Ureter (tissue), 1 donor: Measurements from ENCODE around the gene HERC6. TPM values are rescaled to one million over a fixed set of nuclear protein-coding genes. Genes with fewer than 3 reads are reported as not detected.
"Not testable (repeated sequence)": the region's sequence is repeated elsewhere in the genome, so short reads cannot be mapped to it uniquely, and the experiment has no call there.

Experiments
- DNase-seq: peaks from one replicate; pipeline ENCODE4 v3.0.0-alpha.2; 2020; ENCODE audit warnings: low spot score
- total RNA-seq: library from RNA; stranded (reverse); gene quantifications from one replicate; pipeline ENCODE4 v1.2.4, GENCODE V29; 2023
- donor health status: DM: yes; HTN: yes; CAD: no.

The HERC6 gene
- total RNA-seq, 1 donor from 2014 or later, result 10.1 TPM

- DNase-seq, result no peak
Observed at GRCh38 chr4:88390128-88390527, 11.5 kb downstream of the HERC6 start.

GRCh38 chr4:88391703-88392102, 13.1 kb downstream of the HERC6 start:
- DNase-seq, result no peak

GRCh38 chr4:88396681-88397080, 18.0 kb downstream of the HERC6 start:
- DNase-seq, result no peak

GRCh38 chr4:88398381-88398780, 19.7 kb downstream of the HERC6 start:
- DNase-seq, result no peak

- no peak for DNase-seq
Observed at GRCh38 chr4:88409206-88409605, 30.6 kb downstream of the HERC6 start.

GRCh38 chr4:88409789-88410188, 31.1 kb downstream of the HERC6 start:
- DNase-seq, result no peak

GRCh38 chr4:88411491-88412096, 32.9 kb downstream of the HERC6 start:
- DNase-seq, result no peak

GRCh38 chr4:88413801-88414200, 35.1 kb downstream of the HERC6 start:
- no peak for DNase-seq

GRCh38 chr4:88414755-88415154, 36.1 kb downstream of the HERC6 start:
- DNase-seq, result no peak

- DNase-seq, result no peak
Observed at GRCh38 chr4:88415982-88416381, 37.3 kb downstream of the HERC6 start.

- no peak for DNase-seq
Observed at GRCh38 chr4:88418411-88418810, 39.8 kb downstream of the HERC6 start.

- no peak for DNase-seq
Observed at GRCh38 chr4:88419874-88420273, 41.2 kb downstream of the HERC6 start.

- no peak for DNase-seq
Observed at GRCh38 chr4:88420844-88421243, 42.2 kb downstream of the HERC6 start.

GRCh38 chr4:88422403-88422802, 43.8 kb downstream of the HERC6 start:
- DNase-seq, result no peak

GRCh38 chr4:88429401-88429800, 50.7 kb downstream of the HERC6 start:
- no peak for DNase-seq

- DNase-seq, result no peak
Observed at GRCh38 chr4:88435987-88436693, 57.5 kb downstream of the HERC6 start.

GRCh38 chr4:88437873-88438272, 59.2 kb downstream of the HERC6 start:
- not testable (repeated sequence) for DNase-seq

- DNase-seq, result no peak
Observed at GRCh38 chr4:88439161-88439760, 60.6 kb downstream of the HERC6 start.

- DNase-seq, result no peak
Observed at GRCh38 chr4:88440146-88440545, 61.5 kb downstream of the HERC6 start.

- DNase-seq, result no peak
Observed at GRCh38 chr4:88441696-88442095, 63.0 kb downstream of the HERC6 start.

- no peak for DNase-seq
Observed at GRCh38 chr4:88442689-88443191, 64.1 kb downstream of the HERC6 start.

- no peak for DNase-seq
Observed at GRCh38 chr4:88443486-88443885, 64.8 kb downstream of the HERC6 start.

- no peak for DNase-seq
Observed at GRCh38 chr4:88445252-88445651, 66.6 kb downstream of the HERC6 start.
